ENCODE results near the gene PLEKHA8.

GRCh38 chr7:29980151-29980550 is 48.1 kb upstream of the PLEKHA8 start:
- no peak for TF ChIP-seq POLR2A (IDR thresholded peaks at IDR 0.05)
- TF ChIP-seq CTCF (IDR thresholded peaks at IDR 0.05), result no peak
